ENCODE results near the gene CMSS1. TPM values are rescaled to one million over a fixed set of nuclear protein-coding genes. Genes with fewer than 3 reads are reported as not detected.

The CMSS1 gene
- total RNA-seq, 1 experiment from 2014 or later, result 70.6 TPM

- H3K36me3 Mint-ChIP-seq, result peaks cover 3% of the 10 kb centered on the region; the same call in 1 of the 2 replicates
- no peak overlapping the region for H3K27ac Mint-ChIP-seq
- no peaks in the 10 kb centered on the region for H3K27me3 Mint-ChIP-seq (ENCODE audit: low read depth)
- ATAC-seq (no peak), DNase-seq (ENCODE audit: low spot score) (no peak)
- H3K4me1 Mint-ChIP-seq, result no peaks in the 10 kb centered on the region
- no peak overlapping the region for H3K4me3 Mint-ChIP-seq
- ChIA-PET CTCF (no interaction called here), POLR2A (no interaction called here)
- TF ChIP-seq E2F5 (CRISPR knock-in tag; IDR thresholded peaks at IDR 0.05) (no peak), FOXP4 (CRISPR knock-in tag; IDR thresholded peaks at IDR 0.05) (no peak), JAZF1 (CRISPR knock-in tag; IDR thresholded peaks at IDR 0.05) (no peak), E2F1 (CRISPR knock-in tag; IDR thresholded peaks at IDR 0.05) (no peak), SMAD3 (CRISPR knock-in tag; IDR thresholded peaks at IDR 0.05; ENCODE audit: borderline replicate concordance) (no peak), ZNF281 (CRISPR knock-in tag; IDR thresholded peaks at IDR 0.05) (no peak), GRHL2 (CRISPR knock-in tag; IDR thresholded peaks at IDR 0.05; ENCODE audit: insufficient replicate concordance, severe bottlenecking) (no peak), ZNF532 (CRISPR knock-in tag; IDR thresholded peaks at IDR 0.05; ENCODE audit: borderline replicate concordance) (no peak), FOXK1 (CRISPR knock-in tag; IDR thresholded peaks at IDR 0.05) (no peak), MLX (CRISPR knock-in tag; IDR thresholded peaks at IDR 0.05) (no peak), SMAD4 (CRISPR knock-in tag; IDR thresholded peaks at IDR 0.05) (no peak), EMX1 (CRISPR knock-in tag; IDR thresholded peaks at IDR 0.05) (no peak), SP1 (CRISPR knock-in tag; conservative IDR thresholded peaks at IDR 0.05) (no peak), FOXJ3 (CRISPR knock-in tag; IDR thresholded peaks at IDR 0.05; ENCODE audit: borderline replicate concordance) (no peak), OVOL2 (CRISPR knock-in tag; IDR thresholded peaks at IDR 0.05; ENCODE audit: borderline replicate concordance) (no peak), MXD4 (CRISPR knock-in tag; IDR thresholded peaks at IDR 0.05; ENCODE audit: borderline replicate concordance) (no peak)
- TF ChIP-seq, protein P1, sequence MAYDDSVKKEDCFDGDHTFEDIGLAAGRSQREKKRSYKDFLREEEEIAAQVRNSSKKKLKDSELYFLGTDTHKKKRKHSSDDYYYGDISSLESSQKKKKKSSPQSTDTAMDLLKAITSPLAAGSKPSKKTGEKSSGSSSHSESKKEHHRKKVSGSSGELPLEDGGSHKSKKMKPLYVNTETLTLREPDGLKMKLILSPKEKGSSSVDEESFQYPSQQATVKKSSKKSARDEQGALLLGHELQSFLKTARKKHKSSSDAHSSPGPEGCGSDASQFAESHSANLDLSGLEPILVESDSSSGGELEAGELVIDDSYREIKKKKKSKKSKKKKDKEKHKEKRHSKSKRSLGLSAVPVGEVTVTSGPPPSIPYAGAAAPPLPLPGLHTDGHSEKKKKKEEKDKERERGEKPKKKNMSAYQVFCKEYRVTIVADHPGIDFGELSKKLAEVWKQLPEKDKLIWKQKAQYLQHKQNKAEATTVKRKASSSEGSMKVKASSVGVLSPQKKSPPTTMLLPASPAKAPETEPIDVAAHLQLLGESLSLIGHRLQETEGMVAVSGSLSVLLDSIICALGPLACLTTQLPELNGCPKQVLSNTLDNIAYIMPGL (CRISPR knock-in tag; IDR thresholded peaks at IDR 0.05), result no peak
- TF ChIP-seq, protein P2, sequence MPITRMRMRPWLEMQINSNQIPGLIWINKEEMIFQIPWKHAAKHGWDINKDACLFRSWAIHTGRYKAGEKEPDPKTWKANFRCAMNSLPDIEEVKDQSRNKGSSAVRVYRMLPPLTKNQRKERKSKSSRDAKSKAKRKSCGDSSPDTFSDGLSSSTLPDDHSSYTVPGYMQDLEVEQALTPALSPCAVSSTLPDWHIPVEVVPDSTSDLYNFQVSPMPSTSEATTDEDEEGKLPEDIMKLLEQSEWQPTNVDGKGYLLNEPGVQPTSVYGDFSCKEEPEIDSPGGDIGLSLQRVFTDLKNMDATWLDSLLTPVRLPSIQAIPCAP (CRISPR knock-in tag; IDR thresholded peaks at IDR 0.05), result no peak
- H3K9me3 Mint-ChIP-seq, result peaks cover 11% of the 10 kb centered on the region
Measured at GRCh38 chr3:99976584-99976983, 158.9 kb downstream of the CMSS1 start.
